ENCODE measurements around the gene ANKMY1.
A peak's percentile ranks its signal among the peaks of the same experiment; 100 is the strongest.

The ANKMY1 gene

DNA sequence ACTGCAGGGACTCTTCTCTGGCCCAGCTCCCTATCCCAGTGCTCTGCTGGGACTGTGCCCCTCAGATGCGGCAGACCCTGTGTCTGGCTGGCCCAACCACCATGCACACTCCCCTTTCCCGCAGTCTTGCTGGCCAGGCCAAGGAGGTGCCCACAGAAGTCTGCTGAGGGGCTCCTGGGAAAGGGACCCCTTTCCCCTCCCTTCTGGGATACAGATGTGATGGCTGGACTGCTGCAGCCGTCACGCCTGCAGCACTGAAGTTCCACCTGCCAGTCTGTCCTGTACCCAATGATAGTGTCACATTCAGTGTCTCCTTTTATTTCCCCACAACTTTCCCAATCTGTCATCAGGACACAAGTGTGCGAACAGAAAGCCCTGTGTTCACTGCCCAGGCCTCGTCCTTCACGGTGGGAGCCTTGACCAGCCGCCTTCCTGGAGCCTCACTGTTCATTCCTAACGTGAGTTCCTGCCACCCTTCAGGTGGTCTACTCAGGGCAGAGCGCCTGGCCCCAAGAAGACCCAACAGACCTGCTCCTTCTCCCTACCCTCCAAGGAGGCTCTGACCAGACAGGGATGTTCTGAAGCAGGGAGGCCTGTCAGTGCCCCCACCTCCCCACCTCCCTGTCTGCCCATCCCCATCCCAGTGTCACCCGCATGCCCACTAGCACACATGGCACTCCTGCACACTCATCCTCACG, 47.1 kb downstream of the ANKMY1 start:
- intact Hi-C loops (cut with DNase I), result no loop called here
- peak in 2 of 10 donors; percentile 25 to 64 for DNase-seq

- DNase-seq, result peak in 2 of 10 donors; percentile 31 to 39
- intact Hi-C loops (cut with DNase I), result no loop called here
Observed at GRCh38 chr2:240509667-240510512, 47.9 kb downstream of the ANKMY1 start.

GRCh38 chr2:240508832-240509545, 48.8 kb downstream of the ANKMY1 start:
- DNase-seq, result no peak
- intact Hi-C loops (cut with DNase I), result no loop called here

DNA sequence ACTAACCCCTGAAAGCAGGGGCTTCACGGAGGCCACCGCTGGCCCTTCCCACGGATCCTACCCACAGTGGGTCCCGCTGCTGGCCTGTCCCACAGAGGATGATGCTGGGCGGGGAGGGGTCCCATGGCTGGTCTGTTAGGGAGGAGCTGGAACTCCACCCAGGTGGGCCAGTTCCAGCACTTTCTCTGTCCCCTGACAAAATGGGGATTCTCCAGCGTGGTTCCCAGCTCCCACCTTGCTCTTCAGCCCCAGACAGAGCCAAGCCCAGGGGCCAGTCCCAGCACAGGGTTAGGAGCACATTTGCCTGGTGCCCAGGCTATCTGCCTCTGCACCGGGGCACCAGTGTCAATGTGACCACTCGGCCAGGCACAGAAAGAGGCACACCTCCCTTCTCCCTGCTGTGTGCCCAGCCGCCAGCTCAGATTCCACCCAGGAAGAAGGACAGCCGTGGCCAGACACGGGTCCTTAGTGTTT, 50.0 kb downstream of the ANKMY1 start:
- intact Hi-C loops (cut with DNase I), result no loop called here
- peak in 2 of 10 donors; percentile 58 to 65 for DNase-seq

DNA sequence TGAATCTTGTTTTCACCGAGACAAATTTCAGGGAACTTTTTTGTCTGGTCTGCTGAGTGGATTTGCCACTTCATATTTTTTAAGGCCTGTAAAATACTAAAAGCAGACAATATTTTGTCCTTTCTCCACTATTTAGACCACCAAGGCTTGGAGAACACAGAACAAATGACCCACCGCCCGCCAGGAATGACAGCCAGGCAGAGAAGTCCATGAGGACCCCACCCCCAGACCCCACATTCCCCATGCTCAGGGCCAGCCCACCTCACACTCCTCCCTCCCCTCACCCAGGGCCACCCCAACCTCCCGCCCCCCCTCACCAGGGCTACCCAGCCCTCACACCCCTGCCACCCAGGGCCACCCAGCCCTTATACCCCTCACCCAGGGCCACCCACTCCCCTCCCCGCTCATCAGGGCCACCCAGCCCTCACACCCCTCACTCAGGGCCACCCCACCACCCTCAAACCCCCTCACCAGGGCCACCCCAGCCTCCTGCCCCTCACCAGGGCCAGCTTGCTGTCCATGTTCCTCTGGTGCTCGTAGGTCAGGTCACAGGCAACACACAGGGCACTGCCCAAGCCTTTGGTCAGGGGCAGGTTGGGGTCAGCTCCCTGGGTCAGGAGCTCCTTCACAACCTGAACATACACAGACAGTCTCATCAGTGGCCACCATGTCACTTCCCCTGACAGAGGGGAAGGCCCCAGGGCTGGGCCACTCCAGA, 50.6 kb downstream of the ANKMY1 start:
- peak in 2 of 10 donors; percentile 70 to 76 for DNase-seq
- intact Hi-C loops (cut with DNase I), result no loop called here

- intact Hi-C loops (cut with DNase I), result no loop called here
- peak in 2 of 10 donors; percentile 56 to 59 for DNase-seq
Observed at GRCh38 chr2:240506406-240507059, 51.3 kb downstream of the ANKMY1 start.

DNA sequence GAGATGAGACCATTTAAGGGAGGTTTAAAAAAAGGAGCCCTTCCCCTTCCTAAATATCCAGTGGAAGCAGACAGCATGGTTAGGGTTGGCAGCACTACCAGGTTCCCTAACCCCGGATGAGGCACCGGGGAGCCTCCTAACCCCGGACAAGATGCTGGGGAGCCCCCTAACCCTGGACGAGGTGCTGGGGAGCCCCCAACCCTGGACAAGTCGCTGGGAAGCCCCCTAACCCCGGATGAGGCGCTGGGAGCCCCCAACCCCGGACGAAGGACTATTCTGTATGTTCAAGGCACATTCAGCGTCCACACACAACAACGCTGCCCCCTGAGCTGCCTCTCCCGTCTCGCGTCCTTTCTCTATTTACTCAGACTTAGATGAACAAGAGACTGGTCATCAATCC, 51.9 kb downstream of the ANKMY1 start:
- peak in 1 of 10 donors; percentile 67 for DNase-seq
- intact Hi-C loops (cut with DNase I), result no loop called here

DNA sequence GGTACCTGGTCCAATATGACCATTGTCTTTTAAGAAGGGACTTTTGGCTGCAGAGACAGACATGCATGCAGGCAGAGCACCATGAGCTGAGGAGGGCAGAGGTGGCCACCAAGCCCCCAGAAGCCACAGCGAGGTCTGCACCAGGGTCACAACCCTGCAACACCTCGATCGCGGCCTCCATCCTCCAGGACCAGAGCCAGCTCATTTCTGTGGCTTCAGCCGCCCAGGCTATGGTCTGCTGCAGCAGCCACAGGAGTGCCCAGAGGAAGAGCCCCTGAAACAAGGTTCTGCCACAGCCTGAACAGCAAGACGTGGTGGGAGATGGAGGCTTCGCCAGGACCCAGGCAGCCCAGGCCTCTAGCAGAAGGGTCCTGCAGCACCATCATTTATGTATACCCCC, 53.9 kb downstream of the ANKMY1 start:
- intact Hi-C loops (cut with DNase I), result no loop called here
- peak in 1 of 10 donors; percentile 38 for DNase-seq

GRCh38 chr2:240503375-240503774, 54.4 kb downstream of the ANKMY1 start:
- DNase-seq, result peak in 2 of 10 donors; percentile 41 to 55
- intact Hi-C loops (cut with DNase I), result no loop called here

GRCh38 chr2:240502430-240503121, 55.2 kb downstream of the ANKMY1 start:
- intact Hi-C loops (cut with DNase I), result no loop called here
- peak in 2 of 10 donors; percentile 56 to 62 for DNase-seq

DNA sequence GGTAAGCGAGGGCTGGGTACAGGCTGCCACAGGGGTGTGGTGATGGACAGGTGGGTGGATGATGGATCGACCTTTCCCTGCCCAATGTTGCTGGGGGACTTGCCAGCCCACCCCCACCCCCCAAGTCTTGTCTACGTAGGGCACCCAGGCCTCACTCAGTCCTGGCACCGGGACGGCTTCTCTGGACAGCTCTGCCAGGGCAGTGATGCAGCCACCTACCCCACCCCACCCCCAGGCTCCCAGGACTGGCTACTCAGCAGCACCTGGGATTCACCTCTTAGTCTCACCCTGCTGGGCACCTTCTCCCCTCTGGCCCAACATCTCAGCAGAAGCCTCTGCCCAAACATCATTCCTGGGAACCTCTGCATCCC, 55.7 kb downstream of the ANKMY1 start:
- intact Hi-C loops (cut with DNase I), result no loop called here
- peak in 1 of 10 donors; percentile 21 for DNase-seq

GRCh38 chr2:240501531-240501991, 56.2 kb downstream of the ANKMY1 start:
- intact Hi-C loops (cut with DNase I), result no loop called here
- DNase-seq, result peak in 2 of 10 donors; percentile 4 to 62

GRCh38 chr2:240500561-240501423, 57.0 kb downstream of the ANKMY1 start:
- intact Hi-C loops (cut with DNase I), result no loop called here
- DNase-seq, result peak in 1 of 10 donors; percentile 72

- DNase-seq, result peak in 1 of 10 donors; percentile 73
- intact Hi-C loops (cut with DNase I), result no loop called here
Observed at GRCh38 chr2:240499309-240500301, 58.2 kb downstream of the ANKMY1 start.

- no peak for DNase-seq
- intact Hi-C loops (cut with DNase I), result no loop called here
Observed at GRCh38 chr2:240498958-240499260, 58.9 kb downstream of the ANKMY1 start.

GRCh38 chr2:240498171-240498957, 59.4 kb downstream of the ANKMY1 start:
- intact Hi-C loops (cut with DNase I), result no loop called here

More at GRCh38 chr2:240498171-240498957, 59.4 kb downstream of the ANKMY1 start:
- no peak for DNase-seq
